Ammon's horn (tissue), 1 donor: ENCODE results near the gene ESR2.

ENCODE experiments used
- DNase-seq: peaks from one replicate; pipeline ENCODE4 v3.0.0-alpha.2; 2016; ENCODE audit warnings: low spot score

ESR2 gene

GRCh38 chr14:64265222-64265621, 28.9 kb downstream of the ESR2 start:
- DNase-seq: no peak

DNA sequence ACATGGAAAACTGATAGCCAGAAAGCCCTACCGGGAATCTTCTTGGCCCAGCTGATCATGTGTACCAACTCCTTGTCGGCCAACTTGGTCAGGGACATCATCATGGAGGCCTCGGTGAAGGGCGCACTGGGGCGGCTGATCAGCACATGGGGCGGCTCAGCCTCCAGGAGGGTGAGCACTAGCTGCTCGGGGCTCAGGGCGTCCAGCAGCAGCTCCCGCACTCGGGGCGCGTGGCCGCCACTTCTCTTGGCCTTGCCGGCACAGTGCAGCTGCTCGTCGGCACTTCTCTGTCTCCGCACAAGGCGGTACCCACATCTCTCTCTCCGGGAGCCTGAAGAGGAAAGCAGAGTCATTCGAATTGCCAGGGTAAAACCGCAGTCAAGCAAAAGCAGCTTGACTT, 33.8 kb downstream of the ESR2 start:
- no peak for DNase-seq

- DNase-seq: no peak
Measured at GRCh38 chr14:64255756-64256155, 38.4 kb downstream of the ESR2 start.

- DNase-seq: no peak
Measured at GRCh38 chr14:64253672-64254071, 40.5 kb downstream of the ESR2 start.

DNA sequence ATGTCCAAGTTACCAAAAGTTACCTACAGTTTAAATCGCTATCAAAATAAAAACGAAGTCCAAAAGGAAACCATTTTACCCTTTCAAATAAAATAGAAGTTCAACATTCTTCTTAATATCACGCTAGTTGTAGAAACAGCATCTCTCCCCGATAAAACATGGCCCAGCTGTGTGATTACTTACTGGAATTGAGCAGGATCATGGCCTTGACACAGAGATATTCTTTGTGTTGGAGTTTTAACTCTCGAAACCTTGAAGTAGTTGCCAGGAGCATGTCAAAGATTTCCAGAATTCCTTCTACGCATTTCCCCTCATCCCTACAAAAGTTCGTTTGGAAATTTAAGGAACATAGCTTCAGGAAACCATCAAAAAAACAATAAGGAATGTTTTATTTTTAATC, 44.8 kb downstream of the ESR2 start:
- no peak for DNase-seq

DNA sequence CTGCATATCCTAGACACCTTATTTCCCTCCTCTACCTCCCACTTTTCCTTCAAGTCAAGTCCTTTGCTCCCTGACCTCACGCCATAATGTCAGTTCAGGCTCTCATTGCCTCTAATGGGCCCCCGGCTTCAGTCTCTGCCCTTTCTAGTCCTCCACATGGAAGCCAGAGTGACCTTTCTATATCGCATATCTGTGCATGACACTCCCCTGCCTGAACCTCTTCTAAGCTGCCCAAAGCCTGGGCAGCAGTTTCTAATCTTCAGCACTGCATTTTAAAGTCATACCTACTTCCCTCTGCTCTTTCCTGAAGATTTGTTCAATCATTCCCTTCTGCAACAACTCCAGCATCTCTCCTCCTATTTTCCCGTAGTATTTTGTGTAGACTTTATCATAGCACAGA, 45.5 kb downstream of the ESR2 start:
- DNase-seq: no peak

GRCh38 chr14:64247195-64247594, 47.0 kb downstream of the ESR2 start:
- no peak for DNase-seq

- no peak for DNase-seq
Measured at GRCh38 chr14:64246688-64247087, 47.5 kb downstream of the ESR2 start.

DNA sequence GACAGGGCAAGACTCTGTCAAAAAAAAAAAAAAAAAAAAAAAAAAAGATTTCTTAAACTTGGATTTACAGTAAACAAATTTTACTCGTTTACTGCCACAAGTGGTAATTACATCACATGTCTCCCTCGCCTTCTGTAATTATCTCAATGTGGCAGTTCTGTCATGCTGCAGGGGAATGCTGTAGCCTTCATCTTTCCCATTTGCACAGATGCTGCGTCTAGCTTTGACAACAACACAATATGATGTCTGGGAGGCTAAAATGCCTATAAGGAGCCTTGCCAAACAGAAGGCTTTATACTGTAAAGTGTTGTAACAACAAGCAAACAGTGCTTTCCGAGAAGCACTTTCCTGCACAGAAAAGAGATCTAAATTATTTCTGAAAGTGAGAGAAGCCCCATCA, 48.7 kb downstream of the ESR2 start:
- DNase-seq: peak; percentile 52

DNA sequence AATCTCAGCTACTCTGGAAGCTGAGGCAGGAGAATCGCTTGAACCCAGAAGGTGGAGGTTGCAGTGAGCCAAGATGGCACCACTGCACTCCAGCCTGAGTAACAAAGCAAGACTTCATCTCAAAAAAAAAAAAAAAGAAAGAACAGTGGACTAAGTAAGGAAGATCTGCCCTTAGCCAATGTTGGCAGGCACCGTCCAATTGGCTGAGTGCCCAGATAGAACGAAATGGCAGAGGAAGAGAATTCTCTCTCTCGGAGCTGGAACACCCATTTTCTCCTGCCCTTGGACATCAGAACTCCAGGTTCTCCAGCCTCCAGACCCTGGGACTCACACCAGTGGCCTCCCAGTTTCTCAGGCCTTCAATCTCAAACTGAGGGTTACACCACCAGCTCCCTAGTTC, 49.9 kb downstream of the ESR2 start:
- DNase-seq: no peak

DNA sequence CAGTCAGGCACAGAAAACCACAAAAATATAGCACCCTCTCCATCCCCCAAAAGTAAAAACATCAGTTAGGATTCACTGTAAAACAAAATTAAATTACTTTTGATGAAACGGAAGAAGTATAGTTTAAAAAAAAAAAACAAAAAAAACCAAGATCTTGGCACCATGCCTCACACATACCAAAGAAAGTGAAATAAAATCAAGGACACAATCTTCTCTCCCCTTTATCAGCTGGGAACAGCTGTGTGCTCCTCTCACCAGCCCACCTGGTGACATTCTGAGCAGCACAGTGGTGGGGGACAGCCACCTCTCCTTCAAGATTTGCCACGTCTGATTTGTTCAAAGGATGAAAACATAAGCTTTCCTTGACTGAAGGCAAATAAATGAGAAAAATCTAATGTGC, 55.5 kb downstream of the ESR2 start:
- DNase-seq: no peak

- no peak for DNase-seq
Measured at GRCh38 chr14:64238049-64238448, 56.1 kb downstream of the ESR2 start.

GRCh38 chr14:64235652-64236640, 58.2 kb downstream of the ESR2 start:
- DNase-seq: no peak

DNA sequence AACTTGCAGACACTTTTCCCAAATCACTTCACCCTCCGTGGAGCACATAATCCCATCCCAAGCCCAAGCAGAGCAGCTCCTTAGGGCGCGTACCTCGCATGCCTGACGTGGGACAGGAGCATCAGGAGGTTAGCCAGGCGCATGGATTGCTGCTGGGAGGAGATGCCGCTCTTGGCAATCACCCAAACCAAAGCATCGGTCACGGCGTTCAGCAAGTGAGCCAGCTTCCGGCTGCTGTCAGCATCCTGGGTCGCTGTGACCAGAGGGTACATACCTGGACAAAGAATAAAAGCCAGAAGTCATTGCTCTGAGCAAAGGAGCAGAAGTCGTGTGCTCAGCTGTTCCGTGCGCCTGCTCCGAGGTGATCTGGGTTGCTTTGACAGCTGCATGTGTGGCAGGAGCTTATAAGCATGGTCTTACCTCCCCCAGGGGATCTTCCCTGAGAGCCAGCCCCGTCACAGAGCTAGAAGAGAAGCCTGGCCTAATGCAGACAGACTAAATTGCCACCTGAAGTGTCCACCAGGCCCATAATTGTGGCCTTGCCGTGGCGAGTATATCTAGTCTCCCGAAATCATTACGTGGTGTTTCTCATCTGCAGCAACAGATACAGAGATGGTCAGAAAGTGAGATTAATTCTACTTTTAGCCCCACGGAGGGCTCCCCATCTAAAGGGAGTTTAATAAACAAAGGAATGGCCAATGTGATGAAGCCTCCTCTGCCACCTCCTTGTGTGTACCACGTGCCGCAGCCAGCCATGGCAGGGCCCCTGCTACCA, 59.1 kb downstream of the ESR2 start:
- no peak for DNase-seq

- DNase-seq: no peak
Measured at GRCh38 chr14:64233531-64234190, 60.5 kb downstream of the ESR2 start.

GRCh38 chr14:64232944-64233343, 61.2 kb downstream of the ESR2 start:
- no peak for DNase-seq

DNA sequence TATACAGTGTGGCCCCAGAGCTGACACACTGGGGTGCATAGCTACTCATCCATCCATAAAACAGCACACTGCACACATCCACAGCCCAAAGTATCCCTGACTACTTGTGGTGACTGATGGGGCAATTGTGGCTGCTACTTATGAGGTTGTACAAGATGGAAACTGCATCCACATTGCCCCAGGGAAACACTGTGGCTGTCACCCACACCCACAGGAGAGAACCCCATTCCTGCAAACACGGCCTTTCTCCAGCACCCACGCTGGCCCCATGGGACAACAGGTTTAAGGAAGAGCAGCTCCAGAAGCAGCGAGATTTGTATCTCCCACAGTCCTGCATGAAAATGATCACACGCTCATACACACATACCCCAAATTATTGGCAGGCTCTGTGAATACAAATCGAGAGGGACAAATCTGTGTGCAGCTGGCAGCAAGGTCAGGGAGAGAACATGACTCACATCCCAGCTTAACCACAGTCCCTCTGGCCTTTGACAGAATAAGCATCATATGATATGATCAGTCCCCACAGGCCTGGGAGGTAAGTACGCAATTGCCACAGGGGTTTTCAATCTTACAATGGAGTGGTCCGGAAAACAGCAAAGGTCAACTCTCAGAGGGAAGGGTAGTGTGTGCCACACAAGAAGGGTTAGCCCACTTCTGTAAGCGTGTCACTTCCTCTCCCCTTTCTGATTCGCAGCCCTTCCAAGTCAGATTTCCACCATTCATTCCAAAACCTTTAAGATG, 61.9 kb downstream of the ESR2 start:
- DNase-seq: no peak

- no peak for DNase-seq
Measured at GRCh38 chr14:64229489-64229888, 64.7 kb downstream of the ESR2 start.

DNA sequence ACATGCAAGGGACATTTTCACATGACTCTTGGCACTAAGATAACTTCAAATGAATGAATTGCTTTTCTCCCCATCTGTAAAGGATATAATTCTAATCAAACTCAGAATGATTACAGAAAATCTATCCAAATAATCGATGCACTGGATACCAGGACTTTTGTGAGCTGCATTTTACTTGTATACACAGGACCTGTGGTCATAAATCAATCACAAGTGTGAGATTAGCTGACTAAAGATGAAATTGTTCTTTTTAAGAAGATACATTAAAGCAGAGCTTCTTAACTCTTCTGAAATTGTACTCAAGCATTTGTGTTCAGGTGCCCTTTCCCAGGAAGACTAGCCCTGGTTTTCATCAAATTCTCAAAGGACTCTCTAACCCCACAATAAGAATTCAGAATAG, 66.3 kb downstream of the ESR2 start:
- no peak for DNase-seq

- no peak for DNase-seq
Measured at GRCh38 chr14:64225151-64225757, 68.9 kb downstream of the ESR2 start.

DNA sequence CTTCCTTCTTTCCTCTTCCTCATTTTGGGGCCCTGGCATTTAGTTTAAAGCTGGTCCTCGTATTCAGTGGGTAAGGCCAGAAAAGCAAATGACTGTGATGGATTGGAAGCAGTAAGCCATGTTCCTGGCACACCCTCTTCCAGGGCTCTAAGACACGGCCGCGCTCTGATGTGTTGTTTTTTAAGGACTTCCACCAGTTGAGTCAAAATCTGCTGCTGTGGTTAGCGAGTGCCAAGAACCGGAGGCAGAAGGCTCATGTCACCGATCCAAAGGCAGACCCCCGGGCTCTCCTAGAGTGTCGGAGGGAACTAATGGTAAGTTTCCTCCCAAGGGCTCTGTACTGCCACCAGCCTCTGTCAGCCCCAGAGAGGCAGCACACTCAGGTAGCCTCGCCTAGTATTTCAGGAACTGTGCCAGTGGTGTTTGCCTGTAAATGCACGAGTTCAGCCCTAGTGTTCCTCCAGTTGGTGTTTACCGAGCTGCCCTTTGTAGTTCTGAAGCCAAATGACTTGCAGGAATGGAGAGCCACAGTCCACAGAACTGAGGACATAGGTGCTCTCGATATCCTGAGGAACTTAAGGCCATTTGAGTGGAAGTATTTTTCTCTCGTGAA, 72.7 kb downstream of the ESR2 start:
- no peak for DNase-seq
